DOHH2 (cell line): ENCODE results near the gene HIPK2.

Experiments
- H3F3A ChIP-seq: fragments of 200-600 bp; sonication (generic), shearing (Covaris generic); 2 replicates; pipeline ENCODE4 v1.6.0; 2016; ENCODE audit warnings: antibody characterized with exemption, mild to moderate bottlenecking; ENCODE audit not compliant: control insufficient read depth, insufficient read depth
- H3K27ac ChIP-seq: fragments of 200-600 bp; sonication (generic); 2 replicates; pipeline ENCODE4 v1.5.1; 2014; ENCODE audit warnings: low read depth, mild to moderate bottlenecking, low read length, moderate library complexity
- H3K27me3 ChIP-seq: fragments of 200-600 bp; sonication (generic); 2 replicates; pipeline ENCODE4 v1.6.1; 2014; ENCODE audit warnings: mild to moderate bottlenecking, low read length, mixed read lengths; ENCODE audit not compliant: control insufficient read depth
- H3K36me3 ChIP-seq: fragments of 200-600 bp; sonication (generic); 2 replicates; pipeline ENCODE4 v1.6.1; 2014; ENCODE audit warnings: mild to moderate bottlenecking, low read length, moderate library complexity, mixed read lengths; ENCODE audit not compliant: control insufficient read depth
- H3K4me1 ChIP-seq: fragments of 200-600 bp; sonication (generic); 2 replicates; pipeline ENCODE4 v1.6.1; 2014; ENCODE audit warnings: mild to moderate bottlenecking, low read length, mixed read lengths; ENCODE audit not compliant: control insufficient read depth
- H3K4me2 ChIP-seq: fragments of 200-600 bp; sonication (generic); 2 replicates; pipeline ENCODE4 v1.6.0; 2014; ENCODE audit warnings: mild to moderate bottlenecking, low read length, moderate library complexity
- H3K4me3 ChIP-seq: fragments of 200-600 bp; sonication (generic); 2 replicates; pipeline ENCODE4 v1.5.1; 2014; ENCODE audit warnings: mild to moderate bottlenecking, low read length, mixed read lengths
- H3K79me2 ChIP-seq: fragments of 200-600 bp; sonication (generic); 2 replicates; pipeline ENCODE4 v1.6.1; 2014; ENCODE audit warnings: mild to moderate bottlenecking, low read length, mixed read lengths; ENCODE audit not compliant: control insufficient read depth
- H3K9me2 ChIP-seq: fragments of 200-600 bp; sonication (generic); replicated peaks from 2 replicates; pipeline ENCODE4 v1.6.1; 2014; ENCODE audit warnings: mild to moderate bottlenecking, low read length, mixed read lengths; ENCODE audit not compliant: control insufficient read depth
- H3K9me3 ChIP-seq: fragments of 200-600 bp; sonication (generic); 2 replicates; pipeline ENCODE4 v1.6.1; 2014; ENCODE audit warnings: antibody characterized with exemption, low read length, mixed read lengths; ENCODE audit not compliant: control insufficient read depth, insufficient read depth
- H4K20me1 ChIP-seq: fragments of 200-600 bp; sonication (generic); 2 replicates; pipeline ENCODE4 v1.6.0; 2014; ENCODE audit warnings: low read depth, mild to moderate bottlenecking, antibody characterized with exemption, low read length, moderate library complexity; ENCODE audit not compliant: control insufficient read depth, insufficient read depth
- EZH2phosphoT487 ChIP-seq: fragments of 200-600 bp; sonication (generic); IDR thresholded peaks from 2 replicates; pipeline ENCODE4 v1.6.1; 2017; ENCODE audit warnings: borderline replicate concordance, mild to moderate bottlenecking, antibody characterized with exemption, low read length, moderate library complexity, mixed read lengths
- TF ChIP-seq, protein P1 (sequence below): fragments of 200-600 bp; sonication (generic); IDR thresholded peaks from one replicate; pipeline ENCODE4 v1.5.1; 2014; ENCODE audit warnings: antibody characterized with exemption, mild to moderate bottlenecking, low read depth, low read length; ENCODE audit not compliant: poor library complexity, severe bottlenecking

HIPK2 gene

DNA sequence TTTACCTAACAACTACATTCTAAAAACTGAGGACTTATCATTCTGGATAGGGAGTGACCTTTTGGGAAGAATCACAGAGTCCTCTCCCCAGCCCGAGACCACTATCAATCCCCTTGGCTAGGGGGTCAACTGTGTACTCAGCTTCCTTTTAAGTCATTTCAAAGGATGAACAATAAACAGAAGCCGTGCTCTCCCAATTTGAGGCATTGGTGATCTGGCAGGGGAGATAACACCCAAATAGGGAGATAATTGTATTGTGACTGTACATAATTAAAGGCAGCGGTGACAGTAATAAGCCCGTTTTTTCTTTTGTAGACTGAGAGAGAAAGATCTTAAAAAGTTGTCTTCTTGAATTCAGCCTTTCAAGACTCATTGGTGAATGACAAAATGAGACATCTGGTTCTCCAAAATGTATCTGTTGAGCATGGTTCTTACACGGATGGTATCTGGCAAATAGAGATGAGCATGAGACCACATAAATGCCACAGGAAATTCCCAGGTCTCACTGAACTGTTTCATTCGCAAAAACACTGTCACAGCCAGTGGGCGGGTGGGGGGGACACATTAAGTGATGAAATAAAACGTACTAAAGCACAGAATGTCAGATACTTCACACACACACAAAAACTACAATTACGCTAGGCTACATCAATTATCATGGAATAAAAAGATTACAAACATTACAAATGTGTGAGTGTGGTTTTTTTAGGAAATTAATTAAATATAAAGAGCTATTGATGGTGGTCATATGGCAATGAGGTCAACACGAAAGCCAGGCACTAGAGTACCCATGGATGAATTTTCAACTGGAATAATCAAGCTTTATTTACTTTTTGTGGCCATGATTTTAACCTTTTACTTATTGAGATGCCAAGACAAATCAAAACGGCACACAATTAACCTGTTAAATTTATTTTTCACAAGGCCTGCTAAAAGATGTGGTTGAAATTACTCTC lies 108.4 kb downstream of the HIPK2 start:
- Histone ChIP-seq H3K9me2 (no peaks in the 10 kb centered on the region), H3K27ac (no peak overlapping the region), H3K9me3 (no peaks in the 10 kb centered on the region), H3K27me3 (peaks cover 29% of the 10 kb centered on the region), H3K4me2 (no peak overlapping the region), H3K4me3 (no peak overlapping the region), H3F3A (no peaks in the 10 kb centered on the region), H4K20me1 (no peaks in the 10 kb centered on the region), H3K79me2 (no peaks in the 10 kb centered on the region), H3K4me1 (no peaks in the 10 kb centered on the region), H3K36me3 (no peaks in the 10 kb centered on the region)
- no peak for TF ChIP-seq EZH2phosphoT487
- TF ChIP-seq, protein P1, sequence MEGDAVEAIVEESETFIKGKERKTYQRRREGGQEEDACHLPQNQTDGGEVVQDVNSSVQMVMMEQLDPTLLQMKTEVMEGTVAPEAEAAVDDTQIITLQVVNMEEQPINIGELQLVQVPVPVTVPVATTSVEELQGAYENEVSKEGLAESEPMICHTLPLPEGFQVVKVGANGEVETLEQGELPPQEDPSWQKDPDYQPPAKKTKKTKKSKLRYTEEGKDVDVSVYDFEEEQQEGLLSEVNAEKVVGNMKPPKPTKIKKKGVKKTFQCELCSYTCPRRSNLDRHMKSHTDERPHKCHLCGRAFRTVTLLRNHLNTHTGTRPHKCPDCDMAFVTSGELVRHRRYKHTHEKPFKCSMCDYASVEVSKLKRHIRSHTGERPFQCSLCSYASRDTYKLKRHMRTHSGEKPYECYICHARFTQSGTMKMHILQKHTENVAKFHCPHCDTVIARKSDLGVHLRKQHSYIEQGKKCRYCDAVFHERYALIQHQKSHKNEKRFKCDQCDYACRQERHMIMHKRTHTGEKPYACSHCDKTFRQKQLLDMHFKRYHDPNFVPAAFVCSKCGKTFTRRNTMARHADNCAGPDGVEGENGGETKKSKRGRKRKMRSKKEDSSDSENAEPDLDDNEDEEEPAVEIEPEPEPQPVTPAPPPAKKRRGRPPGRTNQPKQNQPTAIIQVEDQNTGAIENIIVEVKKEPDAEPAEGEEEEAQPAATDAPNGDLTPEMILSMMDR = no peak

DNA sequence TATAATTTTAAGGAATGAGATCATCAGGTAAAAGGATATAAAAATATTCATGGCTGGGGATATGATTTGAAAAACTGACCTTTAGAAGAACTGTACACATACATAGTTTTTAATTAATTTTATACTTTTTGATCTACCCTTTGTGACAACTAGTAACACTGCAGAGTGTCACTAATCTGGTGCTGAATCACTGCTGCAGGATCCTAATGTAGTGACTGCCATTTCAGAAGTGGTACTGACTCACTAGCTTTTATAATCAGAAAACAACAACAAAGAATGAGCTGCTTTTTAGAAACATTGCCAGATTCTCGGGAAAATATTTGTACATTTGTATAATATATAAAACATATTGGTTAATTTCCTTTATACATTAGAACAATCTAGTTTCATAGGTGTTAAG lies 110.4 kb downstream of the HIPK2 start:
- Histone ChIP-seq H3K9me3 (no peaks in the 10 kb centered on the region), H3K79me2 (no peaks in the 10 kb centered on the region), H3K27ac (no peak overlapping the region), H3K9me2 (no peaks in the 10 kb centered on the region), H3K27me3 (peaks cover 13% of the 10 kb centered on the region), H4K20me1 (no peaks in the 10 kb centered on the region), H3K4me1 (no peaks in the 10 kb centered on the region), H3K4me2 (no peak overlapping the region), H3F3A (no peaks in the 10 kb centered on the region), H3K36me3 (no peaks in the 10 kb centered on the region), H3K4me3 (no peak overlapping the region)
- TF ChIP-seq, protein P1 = no peak
- no peak for TF ChIP-seq EZH2phosphoT487

DNA sequence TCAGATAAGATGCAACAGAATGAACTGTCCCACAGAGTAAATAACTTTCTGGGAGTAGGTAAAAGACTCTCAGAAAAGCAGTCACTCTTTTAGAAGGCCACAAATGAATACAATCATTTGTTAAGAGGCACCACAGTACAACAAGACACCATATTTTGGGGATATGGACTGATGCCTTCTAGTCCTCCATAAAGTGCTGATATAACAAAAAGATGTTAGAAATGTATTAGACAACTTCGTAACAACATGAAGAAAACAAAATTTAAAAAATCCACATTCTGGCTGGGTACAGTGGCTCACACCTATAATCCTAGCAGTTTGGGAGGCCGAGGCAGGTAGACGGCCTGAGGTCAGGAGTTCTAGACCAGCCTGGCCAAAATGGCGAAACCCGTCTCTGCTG lies 111.3 kb downstream of the HIPK2 start:
- Histone ChIP-seq H3K36me3 (no peaks in the 10 kb centered on the region), H3K27ac (no peak overlapping the region), H3K4me1 (no peaks in the 10 kb centered on the region), H3K9me3 (no peaks in the 10 kb centered on the region), H3K9me2 (no peaks in the 10 kb centered on the region), H3K27me3 (peaks cover 11% of the 10 kb centered on the region), H3F3A (no peaks in the 10 kb centered on the region), H3K4me3 (no peak overlapping the region), H4K20me1 (no peaks in the 10 kb centered on the region), H3K79me2 (no peaks in the 10 kb centered on the region), H3K4me2 (no peak overlapping the region)
- TF ChIP-seq EZH2phosphoT487 = no peak
- TF ChIP-seq, protein P1 = no peak
